Endothelial cell (in vitro differentiated cells): Measurements from ENCODE around the gene POLR1A. TPM values are rescaled to one million over a fixed set of nuclear protein-coding genes. Genes with fewer than 3 reads are reported as not detected.

ENCODE experiments used
- DNase-seq: peaks from one replicate; pipeline ENCODE4 v3.0.0; 2021; ENCODE audit warnings: low spot score
- H3K27ac Mint-ChIP-seq: one replicate; pipeline ENCODE4 v1.8.0; 2021; ENCODE audit warnings: mixed read lengths, inconsistent platforms; ENCODE audit not compliant: unreplicated experiment
- H3K27me3 Mint-ChIP-seq: one replicate; pipeline ENCODE4 v1.8.0; 2021; ENCODE audit warnings: mild to moderate bottlenecking, moderate library complexity, mixed read lengths, inconsistent platforms; ENCODE audit not compliant: unreplicated experiment
- H3K36me3 Mint-ChIP-seq: one replicate; pipeline ENCODE4 v1.8.0; 2021; ENCODE audit warnings: mild to moderate bottlenecking, low read depth, mixed read lengths, inconsistent platforms; ENCODE audit not compliant: unreplicated experiment
- H3K4me1 Mint-ChIP-seq: one replicate; pipeline ENCODE4 v1.8.0; 2021; ENCODE audit warnings: mild to moderate bottlenecking, mixed read lengths, inconsistent platforms; ENCODE audit not compliant: unreplicated experiment
- H3K4me3 Mint-ChIP-seq: one replicate; pipeline ENCODE4 v1.8.0; 2021; ENCODE audit warnings: mild to moderate bottlenecking, mixed read lengths, inconsistent platforms; ENCODE audit not compliant: unreplicated experiment
- H3K9me3 Mint-ChIP-seq: one replicate; pipeline ENCODE4 v1.8.0; 2021; ENCODE audit warnings: mixed read lengths, inconsistent platforms; ENCODE audit not compliant: unreplicated experiment
- CTCF ChIP-seq: fragments of 200-600 bp; sonication (generic); IDR thresholded peaks from one replicate; pipeline ENCODE4 v1.5.0; 2021; ENCODE audit warnings: antibody characterized with exemption; ENCODE audit not compliant: unreplicated experiment
- total RNA-seq: library from RNA; stranded (reverse); fragmentation: NEBNext Ultra II Directional; extraction: Animal tissue kit (Norgen Biotek cat#: 25700); gene quantifications from one replicate; pipeline ENCODE4 v1.2.1, GENCODE V29; 2021; ENCODE audit not compliant: unreplicated experiment

POLR1A gene
- total RNA-seq, 1 donor from 2014 or later = 30.4 TPM

GRCh38 chr2:85998071-85998991 lies 107.4 kb downstream of the POLR1A start:
- peaks cover 5% of the 10 kb centered on the region for H3K4me1 Mint-ChIP-seq
- no peak overlapping the region for H3K4me3 Mint-ChIP-seq

GRCh38 chr2:85997017-85997970 lies 108.4 kb downstream of the POLR1A start:
- H3K4me3 Mint-ChIP-seq = no peak overlapping the region
- TF ChIP-seq CTCF = no peak

More at GRCh38 chr2:85998071-85998991, 107.4 kb downstream of the POLR1A start:
- TF ChIP-seq CTCF = no peak
- DNase-seq = no peak
- peaks cover 4% of the 10 kb centered on the region for H3K36me3 Mint-ChIP-seq
- no peak overlapping the region for H3K27ac Mint-ChIP-seq
- H3K9me3 Mint-ChIP-seq = no peaks in the 10 kb centered on the region
- H3K27me3 Mint-ChIP-seq = peaks cover 2% of the 10 kb centered on the region

GRCh38 chr2:85996591-85996990 lies 109.1 kb downstream of the POLR1A start:
- H3K9me3 Mint-ChIP-seq = no peaks in the 10 kb centered on the region
- no peak for DNase-seq
- H3K27me3 Mint-ChIP-seq = peaks cover 2% of the 10 kb centered on the region
- peaks cover 4% of the 10 kb centered on the region for H3K36me3 Mint-ChIP-seq
- no peak overlapping the region for H3K27ac Mint-ChIP-seq
- H3K4me3 Mint-ChIP-seq = no peak overlapping the region
- H3K4me1 Mint-ChIP-seq = peaks cover 5% of the 10 kb centered on the region
- no peak for TF ChIP-seq CTCF

More at GRCh38 chr2:85997017-85997970, 108.4 kb downstream of the POLR1A start:
- H3K36me3 Mint-ChIP-seq = peaks cover 4% of the 10 kb centered on the region
- peaks cover 5% of the 10 kb centered on the region for H3K4me1 Mint-ChIP-seq
- no peak for DNase-seq
- no peak overlapping the region for H3K27ac Mint-ChIP-seq
- no peaks in the 10 kb centered on the region for H3K9me3 Mint-ChIP-seq
- H3K27me3 Mint-ChIP-seq = peaks cover 2% of the 10 kb centered on the region

GRCh38 chr2:85995648-85996529 lies 109.8 kb downstream of the POLR1A start:
- DNase-seq = no peak
- H3K9me3 Mint-ChIP-seq = no peaks in the 10 kb centered on the region
- peaks cover 2% of the 10 kb centered on the region for H3K27me3 Mint-ChIP-seq
- no peak for TF ChIP-seq CTCF
- no peak overlapping the region for H3K4me3 Mint-ChIP-seq
- H3K27ac Mint-ChIP-seq = no peak overlapping the region
- H3K36me3 Mint-ChIP-seq = peaks cover 4% of the 10 kb centered on the region
- peaks cover 5% of the 10 kb centered on the region for H3K4me1 Mint-ChIP-seq
